Measurements from ENCODE around the gene LRFN5.

LRFN5 gene

GRCh38 chr14:41913398-41913797 is 306.7 kb downstream of the LRFN5 start:
- DNase-seq = no peak

GRCh38 chr14:41915732-41916131 is 309.1 kb downstream of the LRFN5 start:
- DNase-seq = no peak

- DNase-seq = no peak
Measured at GRCh38 chr14:41916313-41916712, 309.6 kb downstream of the LRFN5 start.

GRCh38 chr14:41925409-41925808 is 318.7 kb downstream of the LRFN5 start:
- no peak for DNase-seq

- DNase-seq = no peak
Measured at GRCh38 chr14:41950428-41951151, 343.9 kb downstream of the LRFN5 start.

Measured in NCI-H2029 treated with DMSO at 0.1 percent for 48 hours (cell line).